ENCODE results near the gene ATG7. TPM values are rescaled to one million over a fixed set of nuclear protein-coding genes. Genes with fewer than 3 reads are reported as not detected.

The ATG7 gene
- polyA plus RNA-seq, 1 donor (not counting 4 experiments of a cell fraction or from before 2014, with no cell fraction given), result 27.9 TPM

DNA sequence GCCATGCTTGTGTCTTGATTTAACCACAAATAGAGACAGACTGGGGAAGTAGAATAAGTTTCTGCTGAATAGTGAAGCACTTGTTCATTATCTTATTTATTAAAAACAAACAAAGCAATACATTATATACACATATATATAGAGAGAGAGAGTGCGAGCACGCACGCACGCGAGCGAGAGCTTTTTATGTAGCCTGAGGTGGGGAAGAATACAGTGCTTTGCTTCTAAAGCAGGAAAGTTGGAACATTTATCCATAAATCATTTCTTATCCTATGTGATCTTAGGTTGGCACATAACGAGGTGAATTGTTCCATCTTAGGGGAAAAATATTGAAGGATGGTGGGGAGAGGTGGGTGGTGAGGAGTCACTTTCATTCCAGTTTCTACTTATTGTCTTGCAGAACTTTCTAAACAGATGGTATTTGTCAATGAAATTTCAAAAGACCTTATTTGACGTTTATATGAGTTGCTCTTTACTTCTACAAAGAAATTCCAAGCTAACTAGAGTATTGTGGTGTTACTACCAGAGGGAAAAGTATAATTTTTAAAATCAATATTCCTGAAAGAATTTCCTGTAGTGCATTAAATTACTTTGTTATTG is 110.0 kb downstream of the ATG7 start:
- Histone ChIP-seq H3K4me1 (ENCODE audit: control insufficient read depth, extremely low read depth, insufficient read depth, low read length) (peaks cover 10% of the 10 kb centered on the region), H3K27me3 (ENCODE audit: control insufficient read depth, extremely low read depth, insufficient read depth, low read length) (no peaks in the 10 kb centered on the region), H3K9ac (ENCODE audit: control insufficient read depth, extremely low read depth, insufficient read depth, low read length) (no peak overlapping the region), H3K4me3 (ENCODE audit: control insufficient read depth in 2 of 3, extremely low read depth in 1 of 3, insufficient read depth in 2 of 3, low read depth in 1 of 3, low read length in 3 of 3) (no peak overlapping the region), H3K79me2 (ENCODE audit: control insufficient read depth, insufficient read depth, low read length) (no peaks in the 10 kb centered on the region), H4K20me1 (ENCODE audit: control insufficient read depth, extremely low read depth, insufficient read depth, low read length) (no peaks in the 10 kb centered on the region), H3K9me3 (ENCODE audit: control insufficient read depth, low read depth, low read length) (no peaks in the 10 kb centered on the region), H3K9me1 (ENCODE audit: control insufficient read depth, extremely low read depth, insufficient read depth, low read length) (no peaks in the 10 kb centered on the region), H3K27ac (ENCODE audit: control insufficient read depth, insufficient read depth, low read length) (no peak overlapping the region), H2AFZ (ENCODE audit: control insufficient read depth, low read length) (no peak overlapping the region), H3K4me2 (ENCODE audit: control insufficient read depth, extremely low read depth, insufficient read depth, low read depth, low read length) (no peak overlapping the region), H3K36me3 (ENCODE audit: control insufficient read depth in 2 of 2, extremely low read depth in 1 of 2, insufficient read depth in 2 of 2, low read length in 2 of 2) (peaks cover 2 to 12% of the 10 kb centered on the region in 2 experiments)
- TF ChIP-seq CTCF (optimal IDR thresholded peaks at IDR 0.05 in 1 of 3, IDR thresholded peaks at IDR 0.05 in 1 of 3, conservative IDR thresholded peaks at IDR 0.05 in 1 of 3; ENCODE audit: extremely low read depth in 1 of 3, insufficient read depth in 2 of 3, low read length in 3 of 3) (no peak), EZH2 (IDR thresholded peaks at IDR 0.05; ENCODE audit: low read length) (no peak)
- dilution Hi-C loops (cut with MboI; ENCODE audit: extremely low pct_ligation_motif_present, low sequenced_read_pairs), result no loop called here
- DNase-seq (ENCODE audit: low read depth, low spot score) (no peak), FAIRE-seq (no peak)

DNA sequence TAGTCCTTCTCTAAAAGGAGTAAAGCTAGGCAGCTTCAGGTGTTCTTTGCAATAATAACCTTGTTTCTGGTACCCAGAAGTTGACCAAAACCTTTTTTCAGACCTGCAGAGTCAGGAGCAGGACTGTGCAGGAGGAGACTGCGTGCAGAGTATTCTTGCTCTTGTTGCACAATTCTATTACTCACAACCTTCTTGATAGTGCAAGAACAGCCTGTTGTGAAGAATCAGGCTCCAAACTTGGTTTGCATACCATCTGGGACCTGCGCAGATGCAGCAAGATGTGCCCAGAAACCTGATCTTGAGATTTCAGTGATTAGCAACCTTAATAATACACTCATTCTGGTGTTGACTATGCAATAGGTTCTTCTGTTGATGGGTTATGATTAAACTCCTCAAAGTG is 111.9 kb downstream of the ATG7 start:
- no peak for TF ChIP-seq EZH2 (IDR thresholded peaks at IDR 0.05; ENCODE audit: low read length)
- no peak for TF ChIP-seq CTCF (optimal IDR thresholded peaks at IDR 0.05 in 1 of 3, IDR thresholded peaks at IDR 0.05 in 1 of 3, conservative IDR thresholded peaks at IDR 0.05 in 1 of 3; ENCODE audit: extremely low read depth in 1 of 3, insufficient read depth in 2 of 3, low read length in 3 of 3)
- Histone ChIP-seq H3K9ac (ENCODE audit: control insufficient read depth, extremely low read depth, insufficient read depth, low read length) (no peak overlapping the region), H3K79me2 (ENCODE audit: control insufficient read depth, insufficient read depth, low read length) (no peaks in the 10 kb centered on the region), H3K27ac (ENCODE audit: control insufficient read depth, insufficient read depth, low read length) (no peak overlapping the region), H3K9me3 (ENCODE audit: control insufficient read depth, low read depth, low read length) (no peaks in the 10 kb centered on the region), H3K4me3 (ENCODE audit: control insufficient read depth in 2 of 3, extremely low read depth in 1 of 3, insufficient read depth in 2 of 3, low read depth in 1 of 3, low read length in 3 of 3) (no peak overlapping the region), H3K9me1 (ENCODE audit: control insufficient read depth, extremely low read depth, insufficient read depth, low read length) (no peaks in the 10 kb centered on the region), H3K27me3 (ENCODE audit: control insufficient read depth, extremely low read depth, insufficient read depth, low read length) (no peaks in the 10 kb centered on the region), H4K20me1 (ENCODE audit: control insufficient read depth, extremely low read depth, insufficient read depth, low read length) (no peaks in the 10 kb centered on the region), H2AFZ (ENCODE audit: control insufficient read depth, low read length) (no peak overlapping the region), H3K4me1 (ENCODE audit: control insufficient read depth, extremely low read depth, insufficient read depth, low read length) (peaks cover 5% of the 10 kb centered on the region), H3K36me3 (ENCODE audit: control insufficient read depth in 2 of 2, extremely low read depth in 1 of 2, insufficient read depth in 2 of 2, low read length in 2 of 2) (peaks cover 2 to 12% of the 10 kb centered on the region in 2 experiments), H3K4me2 (ENCODE audit: control insufficient read depth, extremely low read depth, insufficient read depth, low read depth, low read length) (no peak overlapping the region)
- DNase-seq (ENCODE audit: low read depth, low spot score) (no peak), FAIRE-seq (no peak)
- dilution Hi-C loops (cut with MboI; ENCODE audit: extremely low pct_ligation_motif_present, low sequenced_read_pairs), result no loop called here

Measured in keratinocyte (primary cell).